T-helper 1 cell treated with Interleukin-12 subunit alpha and Interleukin-12 subunit beta and Interleukin-4 antibody, amounts not matched to agents 30 μg/mL and 1 μg/mL, for 36 hours (primary cell): ENCODE data around the gene NUDT9.
"Not testable (repeated sequence)": the region's sequence is repeated elsewhere in the genome, so short reads cannot be mapped to it uniquely, and the experiment has no call there.

Experiments used
- H3K27ac Mint-ChIP-seq: one replicate; pipeline ENCODE4 v1.8.0; 2021; ENCODE audit warnings: mild to moderate bottlenecking, mixed read lengths
- H3K27me3 Mint-ChIP-seq: one replicate; pipeline ENCODE4 v1.8.0; 2021; ENCODE audit warnings: low read depth, mixed read lengths
- H3K36me3 Mint-ChIP-seq: one replicate; pipeline ENCODE4 v1.8.0; 2021; ENCODE audit warnings: low read depth, mixed read lengths
- H3K4me1 Mint-ChIP-seq: one replicate; pipeline ENCODE4 v1.8.0; 2021; ENCODE audit warnings: low read depth, mixed read lengths
- H3K4me3 Mint-ChIP-seq: one replicate; pipeline ENCODE4 v1.8.0; 2021; ENCODE audit warnings: mild to moderate bottlenecking, moderate library complexity, mixed read lengths
- H3K9me3 Mint-ChIP-seq: one replicate; pipeline ENCODE4 v1.8.0; 2021; ENCODE audit warnings: mixed read lengths

NUDT9 gene

DNA sequence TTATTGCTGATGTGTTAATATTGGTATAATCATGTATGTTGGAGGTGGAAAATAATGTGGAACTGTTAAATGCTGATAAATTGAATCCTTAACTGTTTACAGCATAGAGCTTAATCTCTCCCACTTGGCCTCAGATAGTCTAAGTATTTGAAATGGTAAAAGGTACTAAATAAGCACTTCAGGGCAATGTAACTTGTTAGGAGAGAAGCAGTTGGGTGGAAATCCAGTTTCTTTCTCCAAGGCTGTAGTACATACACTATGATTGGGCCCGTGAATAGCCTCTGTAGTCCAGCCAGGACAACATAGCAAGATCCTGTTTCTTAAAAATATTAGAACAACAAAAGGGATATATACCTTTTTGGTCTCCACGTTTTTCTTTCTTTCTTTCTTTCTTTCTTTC lies 39.7 kb downstream of the NUDT9 start:
- no peaks in the 10 kb centered on the region for H3K4me1 Mint-ChIP-seq
- no peaks in the 10 kb centered on the region for H3K9me3 Mint-ChIP-seq
- H3K27me3 Mint-ChIP-seq = no peaks in the 10 kb centered on the region
- H3K27ac Mint-ChIP-seq = no peak overlapping the region
- H3K4me3 Mint-ChIP-seq = no peak overlapping the region
- peaks cover 5% of the 10 kb centered on the region for H3K36me3 Mint-ChIP-seq

DNA sequence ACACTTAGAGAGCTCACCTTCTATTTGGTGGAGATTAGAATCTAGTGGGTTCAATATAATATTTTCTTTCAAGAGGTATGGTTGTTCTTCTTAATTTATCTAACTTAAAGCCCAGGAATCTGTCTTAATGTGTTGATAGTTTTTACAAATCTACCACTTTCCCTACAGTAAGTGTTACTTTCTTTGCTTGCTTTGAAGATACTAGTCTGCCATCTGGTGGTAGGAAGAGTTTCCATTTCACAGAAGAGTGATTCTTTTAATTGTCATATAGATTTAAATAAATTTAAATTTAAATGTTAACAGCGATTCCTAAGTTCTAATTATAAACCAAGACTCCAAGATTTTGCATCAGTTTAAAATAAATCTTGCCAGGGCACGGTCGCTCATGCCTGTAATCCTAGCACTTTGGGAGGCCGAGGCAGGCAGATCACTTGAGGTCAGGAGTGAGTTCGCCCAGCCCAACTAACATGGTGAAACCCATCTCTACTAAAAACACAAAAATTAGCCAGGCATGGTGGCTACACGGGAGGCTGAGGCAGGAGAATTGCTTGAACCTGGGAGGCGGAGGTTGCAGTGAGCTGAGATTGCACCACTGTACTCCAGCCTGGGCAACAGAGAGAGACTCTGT lies 43.5 kb downstream of the NUDT9 start:
- H3K36me3 Mint-ChIP-seq = no peaks in the 10 kb centered on the region
- H3K27ac Mint-ChIP-seq = no peak overlapping the region
- H3K9me3 Mint-ChIP-seq = no peaks in the 10 kb centered on the region
- H3K27me3 Mint-ChIP-seq = no peaks in the 10 kb centered on the region
- H3K4me3 Mint-ChIP-seq = no peak overlapping the region
- no peaks in the 10 kb centered on the region for H3K4me1 Mint-ChIP-seq

DNA sequence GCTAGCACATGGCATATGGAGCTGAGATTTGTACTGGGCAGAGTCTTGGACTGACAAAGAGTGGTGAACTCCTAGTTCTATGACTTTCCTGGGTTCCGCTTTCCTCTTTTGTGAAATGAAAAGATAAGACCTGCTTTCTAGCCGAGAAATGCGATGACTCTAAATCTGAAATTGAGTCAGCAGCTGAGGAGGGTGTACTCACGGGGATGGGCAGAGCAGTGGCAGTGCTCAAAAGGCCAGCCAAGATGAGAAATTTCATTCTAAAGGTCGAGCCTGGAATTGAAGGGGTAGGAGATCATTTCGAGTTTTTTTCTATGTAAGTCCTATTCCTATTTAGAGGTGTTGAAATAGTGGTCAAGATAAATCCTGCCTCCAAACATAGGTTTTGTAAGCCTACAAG lies 47.0 kb downstream of the NUDT9 start:
- no peaks in the 10 kb centered on the region for H3K4me1 Mint-ChIP-seq
- H3K27ac Mint-ChIP-seq = no peak overlapping the region
- no peaks in the 10 kb centered on the region for H3K27me3 Mint-ChIP-seq
- no peaks in the 10 kb centered on the region for H3K36me3 Mint-ChIP-seq
- no peak overlapping the region for H3K4me3 Mint-ChIP-seq
- no peaks in the 10 kb centered on the region for H3K9me3 Mint-ChIP-seq

DNA sequence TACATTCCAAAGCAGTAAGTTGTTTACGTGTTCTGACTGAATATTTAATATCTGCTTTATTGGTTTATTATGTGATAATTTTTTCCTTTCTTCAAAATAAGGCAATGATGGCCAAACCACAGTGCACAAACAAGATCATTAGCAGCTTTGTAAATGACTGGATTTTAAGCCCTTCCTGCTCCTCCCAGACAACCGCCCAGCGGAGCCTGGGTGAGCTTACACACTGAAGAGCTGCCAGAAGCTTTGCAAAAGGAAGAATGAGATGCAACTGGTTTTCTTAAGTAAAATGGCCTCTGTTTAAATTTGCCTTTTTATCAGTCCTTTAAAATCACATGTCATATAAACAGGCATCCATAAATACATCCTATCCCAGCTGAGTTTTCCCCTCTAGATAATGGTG lies 54.6 kb downstream of the NUDT9 start:
- no peaks in the 10 kb centered on the region for H3K4me1 Mint-ChIP-seq
- H3K36me3 Mint-ChIP-seq = no peaks in the 10 kb centered on the region
- no peaks in the 10 kb centered on the region for H3K9me3 Mint-ChIP-seq
- no peaks in the 10 kb centered on the region for H3K27me3 Mint-ChIP-seq
- no peak overlapping the region for H3K27ac Mint-ChIP-seq
- H3K4me3 Mint-ChIP-seq = no peak overlapping the region

DNA sequence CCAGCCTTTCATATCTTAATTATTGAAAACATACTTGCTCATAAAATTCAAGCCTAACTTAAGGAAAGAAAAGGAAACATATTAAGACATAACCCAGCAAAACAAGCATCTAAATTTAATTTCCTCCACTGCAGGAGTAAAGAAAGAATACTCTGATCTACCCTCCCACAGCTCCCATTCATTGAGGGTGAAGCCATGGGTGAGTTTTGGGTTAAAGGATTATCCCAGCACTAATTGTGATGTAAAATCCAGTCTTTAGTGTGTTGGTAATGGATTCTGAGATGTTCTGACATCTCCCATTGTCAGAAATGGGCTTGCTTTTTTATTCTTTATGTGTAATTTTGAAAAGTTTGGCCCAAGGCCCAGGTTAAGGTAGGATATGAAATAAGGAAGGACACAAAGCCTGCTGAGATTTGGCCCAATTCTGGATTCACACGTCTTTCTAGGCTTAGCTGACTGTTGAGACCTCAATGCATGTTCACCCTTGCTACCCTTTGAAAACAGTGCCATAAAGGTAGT lies 56.4 kb downstream of the NUDT9 start:
- Mint-ChIP-seq H3K27ac (no peak overlapping the region), H3K9me3 (no peaks in the 10 kb centered on the region), H3K27me3 (no peaks in the 10 kb centered on the region), H3K36me3 (no peaks in the 10 kb centered on the region), H3K4me1 (no peaks in the 10 kb centered on the region), H3K4me3 (no peak overlapping the region)

DNA sequence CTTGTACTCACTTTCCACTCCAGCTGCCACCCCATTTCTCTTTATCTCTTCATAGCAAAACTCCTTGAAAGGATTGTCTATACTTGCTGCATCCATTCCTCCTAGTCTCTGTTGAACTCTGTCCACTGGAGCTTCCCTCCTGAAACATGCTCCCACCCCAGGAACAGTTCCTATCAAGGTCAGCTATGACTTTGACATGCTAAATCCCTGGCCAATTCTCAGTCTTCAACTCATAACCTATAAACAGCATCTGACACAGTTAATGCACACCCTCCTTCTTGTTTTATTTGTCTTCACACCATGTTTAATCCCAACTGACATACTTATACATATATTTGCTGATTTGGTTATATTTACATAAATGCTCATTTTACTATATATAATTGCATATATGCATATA lies 59.0 kb downstream of the NUDT9 start:
- no peak overlapping the region for H3K27ac Mint-ChIP-seq
- no peaks in the 10 kb centered on the region for H3K4me1 Mint-ChIP-seq
- no peaks in the 10 kb centered on the region for H3K9me3 Mint-ChIP-seq
- no peaks in the 10 kb centered on the region for H3K36me3 Mint-ChIP-seq
- H3K4me3 Mint-ChIP-seq = no peak overlapping the region
- H3K27me3 Mint-ChIP-seq = no peaks in the 10 kb centered on the region

DNA sequence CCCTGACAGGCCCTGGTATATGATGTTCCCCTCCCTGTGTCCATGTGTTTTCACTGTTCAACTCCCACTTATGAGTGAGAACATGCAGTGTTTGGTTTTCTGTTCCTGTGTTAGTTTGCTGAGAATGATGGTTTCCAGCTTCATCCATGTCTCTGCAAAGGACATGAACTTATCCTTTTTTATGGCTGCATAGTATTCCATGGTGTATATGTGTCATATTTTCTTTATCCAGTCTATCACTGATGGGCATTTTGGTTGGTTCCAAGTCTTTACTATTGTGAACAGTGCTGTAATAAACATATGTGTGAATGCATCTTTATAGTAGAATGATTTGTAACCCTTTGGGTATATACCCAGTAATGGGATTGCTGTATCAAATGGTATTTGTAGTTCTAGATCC lies 60.9 kb downstream of the NUDT9 start:
- not testable (repeated sequence) for H3K4me3 Mint-ChIP-seq, H3K27ac Mint-ChIP-seq, H3K4me1 Mint-ChIP-seq, H3K27me3 Mint-ChIP-seq, H3K9me3 Mint-ChIP-seq, H3K36me3 Mint-ChIP-seq

DNA sequence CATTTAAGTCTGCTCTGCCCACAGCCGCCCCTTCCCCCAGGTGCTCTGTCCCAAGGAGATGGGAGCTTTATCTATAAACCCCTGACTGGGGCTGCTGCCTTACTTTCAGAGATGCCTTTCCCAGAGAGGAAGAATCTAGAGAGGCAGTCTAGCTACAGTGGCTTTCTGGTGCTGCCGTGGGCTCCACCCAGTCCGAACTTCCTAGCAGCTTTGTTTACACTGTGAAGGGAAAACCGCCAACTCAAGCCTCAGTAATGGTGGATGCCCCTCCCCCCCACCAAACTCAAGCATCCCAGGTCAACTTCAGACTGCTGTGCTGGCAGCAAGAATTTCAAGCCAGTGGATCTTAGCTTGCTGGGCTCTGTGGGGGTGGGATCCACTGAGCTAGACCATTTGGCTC lies 66.3 kb downstream of the NUDT9 start:
- H3K9me3 Mint-ChIP-seq, H3K27me3 Mint-ChIP-seq, H3K27ac Mint-ChIP-seq, H3K4me1 Mint-ChIP-seq, H3K4me3 Mint-ChIP-seq, H3K36me3 Mint-ChIP-seq: not testable (repeated sequence)

DNA sequence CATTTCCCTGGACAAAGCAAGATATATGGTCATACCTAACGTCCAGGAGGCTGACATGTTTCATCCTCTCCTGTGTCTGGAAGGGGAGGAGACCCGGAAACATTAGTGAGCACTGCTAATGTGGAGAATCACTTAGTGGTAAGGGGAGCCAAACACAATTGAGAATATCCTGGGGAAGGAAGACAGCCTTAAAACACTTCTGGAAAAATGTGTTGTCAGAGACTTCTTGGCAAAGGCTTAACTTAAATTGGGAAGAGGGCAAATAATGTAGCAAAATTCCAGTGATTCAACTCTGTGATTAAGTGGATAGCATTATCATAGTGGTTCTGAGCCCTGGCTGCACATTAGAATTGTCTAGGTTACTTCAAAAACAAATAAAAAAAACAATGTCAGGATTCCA lies 67.3 kb downstream of the NUDT9 start:
- H3K4me3 Mint-ChIP-seq = no peak overlapping the region
- H3K27me3 Mint-ChIP-seq = no peaks in the 10 kb centered on the region
- H3K4me1 Mint-ChIP-seq = peaks cover 3% of the 10 kb centered on the region
- no peaks in the 10 kb centered on the region for H3K36me3 Mint-ChIP-seq
- H3K27ac Mint-ChIP-seq = no peak overlapping the region
- no peaks in the 10 kb centered on the region for H3K9me3 Mint-ChIP-seq

DNA sequence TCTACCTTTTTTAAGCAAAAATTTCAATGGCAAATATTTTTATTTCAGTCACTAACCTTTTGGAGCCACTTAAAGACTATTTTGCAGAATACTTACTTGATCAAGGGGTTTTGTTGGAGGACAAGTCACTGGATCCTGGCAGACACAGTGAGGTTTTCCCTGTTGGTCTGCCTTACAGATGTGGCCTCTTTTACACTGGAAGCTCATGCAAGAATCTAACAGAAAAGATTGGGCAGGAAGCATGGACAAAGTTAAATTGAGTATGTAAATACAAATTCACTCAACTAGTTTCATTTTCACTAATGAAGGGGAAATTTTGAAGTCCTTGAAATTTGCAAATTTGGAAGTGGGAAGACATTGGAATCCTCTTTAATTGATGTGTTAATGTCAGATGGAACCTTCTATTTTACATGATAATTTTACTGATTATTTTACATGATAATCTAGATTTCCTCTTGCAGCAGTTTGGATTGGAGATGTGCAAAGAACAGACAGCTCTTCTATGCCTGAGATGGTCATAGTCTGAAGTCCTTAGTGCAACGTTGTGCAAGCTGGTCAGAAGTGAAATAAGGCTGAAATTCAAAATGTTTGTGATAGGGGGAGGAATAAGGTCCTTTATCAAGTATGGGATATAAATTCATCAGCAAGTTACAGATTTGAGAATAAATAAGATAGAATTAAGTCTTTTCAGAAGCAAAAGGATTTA lies 68.4 kb downstream of the NUDT9 start:
- no peaks in the 10 kb centered on the region for H3K27me3 Mint-ChIP-seq
- H3K36me3 Mint-ChIP-seq = no peaks in the 10 kb centered on the region
- H3K27ac Mint-ChIP-seq = no peak overlapping the region
- H3K4me1 Mint-ChIP-seq = peaks cover 3% of the 10 kb centered on the region
- H3K4me3 Mint-ChIP-seq = no peak overlapping the region
- H3K9me3 Mint-ChIP-seq = no peaks in the 10 kb centered on the region

DNA sequence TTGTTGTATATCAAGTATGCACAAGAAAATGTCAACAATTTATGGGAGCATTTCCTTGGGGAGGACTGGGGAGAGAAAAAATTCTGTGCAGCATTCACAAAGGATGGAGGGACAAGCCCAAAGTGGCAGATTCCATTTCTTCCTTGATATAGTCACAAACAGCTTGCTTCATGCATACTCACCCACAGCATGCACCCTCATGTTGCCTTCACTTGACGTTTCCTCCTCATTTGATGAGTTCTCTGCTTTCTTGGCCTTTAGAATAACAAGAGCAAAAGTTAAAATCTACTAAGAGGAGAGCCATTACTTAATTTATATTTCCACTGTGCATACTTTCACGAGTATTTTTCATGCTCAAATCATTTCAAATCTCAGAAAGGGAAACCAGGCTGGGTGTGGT lies 69.1 kb downstream of the NUDT9 start:
- H3K36me3 Mint-ChIP-seq = no peaks in the 10 kb centered on the region
- H3K27ac Mint-ChIP-seq = no peak overlapping the region
- no peaks in the 10 kb centered on the region for H3K27me3 Mint-ChIP-seq
- H3K4me3 Mint-ChIP-seq = no peak overlapping the region
- H3K4me1 Mint-ChIP-seq = peaks cover 3% of the 10 kb centered on the region
- H3K9me3 Mint-ChIP-seq = no peaks in the 10 kb centered on the region

DNA sequence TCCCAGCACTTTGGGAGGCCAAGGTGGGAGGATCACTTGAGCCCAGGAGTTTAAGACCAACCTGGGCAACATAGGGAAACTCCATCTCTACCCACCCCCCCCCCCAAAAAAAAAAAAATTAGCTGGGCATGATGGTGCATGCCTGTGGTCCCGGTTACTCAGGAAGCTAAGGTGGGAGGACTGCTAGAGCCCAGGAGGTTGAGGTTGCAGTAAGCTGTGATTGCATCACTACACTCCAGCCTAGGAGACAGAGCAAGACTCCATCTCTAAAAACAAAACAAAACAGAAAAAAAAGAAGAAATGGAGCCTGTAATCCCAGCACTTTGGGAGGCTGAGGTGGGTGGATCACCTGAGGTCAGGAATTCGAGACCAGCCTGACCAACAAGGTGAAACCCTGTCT lies 69.5 kb downstream of the NUDT9 start:
- not testable (repeated sequence) for H3K9me3 Mint-ChIP-seq, H3K27ac Mint-ChIP-seq, H3K4me1 Mint-ChIP-seq, H3K27me3 Mint-ChIP-seq, H3K4me3 Mint-ChIP-seq, H3K36me3 Mint-ChIP-seq

DNA sequence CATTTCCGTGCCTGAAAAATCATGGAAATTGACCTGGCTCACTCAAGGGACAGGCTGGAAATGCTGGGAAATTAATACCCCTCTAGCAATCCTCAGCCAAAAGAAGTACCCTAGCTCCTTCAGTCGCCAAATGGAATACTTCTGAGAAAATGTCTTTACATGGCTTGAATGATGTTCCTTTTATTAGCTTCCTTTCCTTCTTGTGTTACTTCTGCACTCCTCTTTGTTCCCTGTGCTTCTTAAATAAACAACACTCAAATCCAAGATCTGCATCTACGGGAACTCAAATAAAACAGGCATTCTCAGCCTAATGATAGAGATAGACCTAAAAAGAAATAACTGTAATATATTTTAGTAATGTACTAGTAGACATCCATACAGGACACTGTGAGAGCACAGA lies 70.7 kb downstream of the NUDT9 start:
- H3K27ac Mint-ChIP-seq = no peak overlapping the region
- no peaks in the 10 kb centered on the region for H3K27me3 Mint-ChIP-seq
- no peak overlapping the region for H3K4me3 Mint-ChIP-seq
- no peaks in the 10 kb centered on the region for H3K36me3 Mint-ChIP-seq
- H3K4me1 Mint-ChIP-seq = peaks cover 3% of the 10 kb centered on the region
- no peaks in the 10 kb centered on the region for H3K9me3 Mint-ChIP-seq

DNA sequence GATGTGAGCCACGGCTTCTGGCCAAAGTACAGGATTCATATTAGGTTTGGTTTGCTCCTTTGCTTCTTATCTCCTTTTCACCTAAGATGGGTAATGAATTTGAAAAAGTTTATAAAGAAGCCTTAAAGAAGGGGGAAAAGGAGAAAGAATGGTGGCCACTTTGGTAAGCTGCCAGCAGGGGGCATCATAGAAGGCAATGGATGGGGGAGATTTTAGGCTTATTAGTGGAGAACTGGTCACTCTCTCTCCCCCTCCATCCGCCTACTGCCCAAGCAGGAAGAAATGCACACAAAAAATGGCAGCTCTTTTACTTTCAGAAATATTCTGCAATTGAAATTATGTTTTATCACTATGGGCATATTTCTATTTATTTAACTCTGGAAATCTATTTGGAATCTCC lies 74.8 kb downstream of the NUDT9 start:
- H3K9me3 Mint-ChIP-seq = no peaks in the 10 kb centered on the region
- H3K4me3 Mint-ChIP-seq = no peak overlapping the region

DNA sequence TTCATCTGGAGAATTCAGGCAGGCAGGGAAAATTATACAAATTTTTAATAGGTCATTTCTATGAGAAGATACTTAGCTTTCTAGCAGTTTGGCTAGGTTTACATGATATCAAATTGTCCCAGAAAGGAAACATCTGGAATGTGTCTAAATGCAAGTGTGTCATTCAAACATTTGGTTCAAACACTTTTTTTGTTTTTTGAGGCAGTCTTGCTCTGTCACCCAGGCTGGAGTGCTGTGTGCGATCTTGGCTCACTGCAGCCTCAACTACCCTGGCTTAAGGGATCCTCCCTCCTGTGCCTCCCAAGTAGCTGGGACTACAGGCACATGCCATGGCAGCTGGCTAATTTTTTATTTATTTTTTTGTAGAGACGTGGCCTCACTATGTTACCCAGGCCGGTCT lies 75.2 kb downstream of the NUDT9 start:
- H3K4me3 Mint-ChIP-seq = no peak overlapping the region
- H3K9me3 Mint-ChIP-seq = no peaks in the 10 kb centered on the region
- no peak overlapping the region for H3K27ac Mint-ChIP-seq
- H3K4me1 Mint-ChIP-seq = peaks cover 4% of the 10 kb centered on the region
- no peaks in the 10 kb centered on the region for H3K36me3 Mint-ChIP-seq
- H3K27me3 Mint-ChIP-seq = no peaks in the 10 kb centered on the region

More for the DNA sequence above, 74.8 kb downstream of the NUDT9 start:
- H3K27me3 Mint-ChIP-seq = no peaks in the 10 kb centered on the region
- H3K27ac Mint-ChIP-seq = no peak overlapping the region
- peaks cover 4% of the 10 kb centered on the region for H3K4me1 Mint-ChIP-seq
- no peaks in the 10 kb centered on the region for H3K36me3 Mint-ChIP-seq
